ENCODE data around the gene RCAN1.

- no peak for TF ChIP-seq POLR2A (IDR thresholded peaks at IDR 0.05; ENCODE audit: low read depth, low read length)
- no peak for TF ChIP-seq POLR2AphosphoS5 (IDR thresholded peaks at IDR 0.05; ENCODE audit: low read depth, low read length)
- no peak for TF ChIP-seq TAF1 (IDR thresholded peaks at IDR 0.05; ENCODE audit: borderline replicate concordance, low read depth, low read length)
Measured at GRCh38 chr21:34639882-34640788, 25.2 kb upstream of the RCAN1 start.
